WTC11 (cell line): ENCODE results near the gene IKZF2. TPM values are rescaled to one million over a fixed set of nuclear protein-coding genes. Genes with fewer than 3 reads are reported as not detected.

Experiments
- ATAC-seq: fragments of 200-7000 bp; cut with Tn5 transposase; 2 replicates; pipeline ENCODE4 v1.10.0; 2021; ENCODE audit warnings: mild to moderate bottlenecking, moderate library complexity
- CTCF ChIA-PET: fragments of 300-600 bp; sonication (Branson Sonifier 250); formaldehyde crosslinking; loops from one replicate; lab custom pipeline; 2021; ENCODE audit warnings: antibody characterized with exemption; lab: Charles Lee
- POLR2A ChIA-PET: fragments of 350-600 bp; sonication (Branson Sonifier 250); formaldehyde crosslinking; loops from one replicate; lab custom pipeline; 2021; ENCODE audit warnings: antibody characterized with exemption; lab: Charles Lee
- DNase-seq: peaks from one replicate; pipeline ENCODE4 v3.0.0; 2021; ENCODE audit warnings: low spot score
- H3K27ac Mint-ChIP-seq: 2 replicates; pipeline ENCODE4 v1.8.0; 2021; ENCODE audit warnings: mixed read lengths
- H3K27me3 Mint-ChIP-seq: 2 replicates; pipeline ENCODE4 v1.8.0; 2021; ENCODE audit warnings: low read depth, mild to moderate bottlenecking, moderate library complexity, mixed read lengths
- H3K36me3 Mint-ChIP-seq: 2 replicates; pipeline ENCODE4 v1.8.0; 2021; ENCODE audit warnings: mixed read lengths
- H3K4me1 Mint-ChIP-seq: 2 replicates; pipeline ENCODE4 v1.8.0; 2022; ENCODE audit warnings: mixed read lengths
- H3K4me3 Mint-ChIP-seq: 2 replicates; pipeline ENCODE4 v1.8.0; 2021; ENCODE audit warnings: mild to moderate bottlenecking, moderate library complexity, mixed read lengths
- H3K9me3 Mint-ChIP-seq: 2 replicates; pipeline ENCODE4 v1.8.0; 2021; ENCODE audit warnings: mixed read lengths
- AFF4 ChIP-seq: sonication (generic); formaldehyde crosslinking; IDR thresholded peaks from 2 replicates; pipeline ENCODE4 v1.8.1; 2023; ENCODE audit warnings: mild to moderate bottlenecking, missing genetic modification reagents, borderline replicate concordance
- E2F4 ChIP-seq: sonication (generic); formaldehyde crosslinking; IDR thresholded peaks from 2 replicates; pipeline ENCODE4 v1.8.1; 2022; ENCODE audit warnings: low read depth, mild to moderate bottlenecking, moderate library complexity, missing genetic modification reagents, borderline replicate concordance
- IRF2 ChIP-seq: sonication (generic); formaldehyde crosslinking; IDR thresholded peaks from 2 replicates; pipeline ENCODE4 v1.8.0; 2022; ENCODE audit warnings: low read depth, missing genetic modification reagents, borderline replicate concordance
- MLX ChIP-seq: sonication (generic); formaldehyde crosslinking; IDR thresholded peaks from 2 replicates; pipeline ENCODE4 v1.8.1; 2023; ENCODE audit warnings: mild to moderate bottlenecking, missing genetic modification reagents, moderate library complexity
- OVOL2 ChIP-seq: fragments of 250-450 bp; sonication (Bioruptor Pico); IDR thresholded peaks from 2 replicates; pipeline ENCODE4 v1.9.0; 2021; ENCODE audit warnings: mild to moderate bottlenecking, borderline replicate concordance
- SMAD3 ChIP-seq: sonication (generic); formaldehyde crosslinking; IDR thresholded peaks from 2 replicates; pipeline ENCODE4 v1.8.0; 2022; ENCODE audit warnings: missing genetic modification reagents, mild to moderate bottlenecking, borderline replicate concordance
- SOX15 ChIP-seq: fragments of 250-450 bp; sonication (Bioruptor Pico); IDR thresholded peaks from 2 replicates; pipeline ENCODE4 v1.9.0; 2021; ENCODE audit warnings: mild to moderate bottlenecking
- TEAD1 ChIP-seq: sonication (generic); formaldehyde crosslinking; IDR thresholded peaks from 2 replicates; pipeline ENCODE4 v1.8.0; 2022; ENCODE audit warnings: mild to moderate bottlenecking, missing genetic modification reagents
- ZNF219 ChIP-seq: sonication (generic); formaldehyde crosslinking; IDR thresholded peaks from 2 replicates; pipeline ENCODE4 v1.8.0; 2023; ENCODE audit warnings: missing genetic modification reagents, mild to moderate bottlenecking, borderline replicate concordance
- ZNF263 ChIP-seq: sonication (generic); formaldehyde crosslinking; IDR thresholded peaks from 2 replicates; pipeline ENCODE4 v1.8.1; 2022; ENCODE audit warnings: low read depth, mild to moderate bottlenecking, moderate library complexity, missing genetic modification reagents
- ZNF317 ChIP-seq: sonication (generic); formaldehyde crosslinking; IDR thresholded peaks from 2 replicates; pipeline ENCODE4 v1.8.1; 2023; ENCODE audit warnings: low read depth, mild to moderate bottlenecking, moderate library complexity, missing genetic modification reagents, borderline replicate concordance
- ZNF416 ChIP-seq: fragments of 250-450 bp; sonication (Bioruptor Pico); IDR thresholded peaks from 2 replicates; pipeline ENCODE4 v1.9.0; 2021; ENCODE audit warnings: mild to moderate bottlenecking, inconsistent platforms
- ZNF512 ChIP-seq: sonication (generic); formaldehyde crosslinking; IDR thresholded peaks from 2 replicates; pipeline ENCODE4 v1.8.1; 2022; ENCODE audit warnings: missing genetic modification reagents, borderline replicate concordance
- total RNA-seq: library from RNA; stranded (reverse); gene quantifications from 3 replicates; pipeline ENCODE4 v1.2.3, GENCODE V29; 2021
- TF ChIP-seq, protein P1 (sequence below): sonication (generic); formaldehyde crosslinking; IDR thresholded peaks from 2 replicates; pipeline ENCODE4 v1.8.1; 2022; ENCODE audit warnings: low read depth, missing genetic modification reagents, borderline replicate concordance

The IKZF2 gene
- total RNA-seq, 1 experiment from 2014 or later, result 4.2 TPM

DNA sequence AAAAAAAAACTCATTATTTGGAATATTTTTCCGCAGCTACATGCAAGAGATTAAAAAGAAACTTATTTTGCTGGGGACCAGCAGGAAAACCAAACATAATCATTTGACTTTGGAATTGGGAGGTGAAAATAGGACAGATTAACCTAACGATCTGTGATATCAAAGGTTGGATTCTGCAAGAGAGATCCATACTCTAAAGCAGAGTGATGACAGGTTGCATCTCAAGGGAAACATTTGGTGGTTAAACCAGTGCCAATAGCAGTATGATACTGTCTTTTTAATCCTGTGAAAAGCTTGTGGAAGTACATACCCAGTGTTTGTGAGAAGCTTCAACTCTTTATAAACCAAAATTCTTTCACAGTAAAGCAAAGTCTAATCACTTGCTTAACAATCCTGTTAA, 5.3 kb upstream of the IKZF2 start:
- Mint-ChIP-seq H3K9me3 (no peaks in the 10 kb centered on the region), H3K27ac (no peak overlapping the region), H3K4me1 (peaks cover 31% of the 10 kb centered on the region), H3K36me3 (no peaks in the 10 kb centered on the region), H3K4me3 (no peak overlapping the region), H3K27me3 (no peaks in the 10 kb centered on the region; the same call in 1 of the 2 replicates)
- no peak for DNase-seq
- ChIA-PET POLR2A (interaction anchor here (0.6 kb wide), 1 partner anchor 171 kb away, joined by 3 read pairs; no protein-coding TSS in a partner anchor), CTCF (interaction anchor here (1.6 kb wide), 1 partner anchor 294 kb away, joined by 4 read pairs; no protein-coding TSS in a partner anchor)
- no peak for TF ChIP-seq ZNF219
- ATAC-seq, result no peak

DNA sequence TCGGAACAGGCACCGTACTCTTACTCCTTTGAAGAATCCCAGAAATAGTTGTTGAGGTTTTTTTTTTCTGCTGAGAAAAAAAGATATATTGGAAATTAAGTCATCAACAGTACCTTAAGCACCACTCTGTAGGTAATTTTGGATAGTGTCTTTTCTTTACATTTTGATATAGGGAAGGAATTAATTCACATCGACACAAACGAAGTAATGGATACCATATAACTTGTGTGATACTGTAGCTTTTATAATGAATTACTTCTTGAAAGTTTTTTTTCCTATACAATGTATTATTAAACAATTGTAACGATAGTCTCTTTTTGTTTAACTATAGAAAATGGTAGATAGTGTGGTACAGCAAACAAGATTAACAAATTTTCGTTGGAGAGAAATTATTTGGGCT, 1.5 kb upstream of the IKZF2 start:
- TF ChIP-seq TEAD1 (no peak), ZNF416 (CRISPR knock-in tag) (no peak), ZNF317 (CRISPR knock-in tag) (no peak), MLX (CRISPR knock-in tag) (no peak), AFF4 (no peak), ZNF512 (CRISPR knock-in tag) (no peak), OVOL2 (CRISPR knock-in tag) (no peak), IRF2 (CRISPR knock-in tag) (no peak), SOX15 (CRISPR knock-in tag) (no peak), SMAD3 (no peak), E2F4 (CRISPR knock-in tag) (no peak), ZNF263 (CRISPR knock-in tag) (no peak)
- TF ChIP-seq, protein P1, sequence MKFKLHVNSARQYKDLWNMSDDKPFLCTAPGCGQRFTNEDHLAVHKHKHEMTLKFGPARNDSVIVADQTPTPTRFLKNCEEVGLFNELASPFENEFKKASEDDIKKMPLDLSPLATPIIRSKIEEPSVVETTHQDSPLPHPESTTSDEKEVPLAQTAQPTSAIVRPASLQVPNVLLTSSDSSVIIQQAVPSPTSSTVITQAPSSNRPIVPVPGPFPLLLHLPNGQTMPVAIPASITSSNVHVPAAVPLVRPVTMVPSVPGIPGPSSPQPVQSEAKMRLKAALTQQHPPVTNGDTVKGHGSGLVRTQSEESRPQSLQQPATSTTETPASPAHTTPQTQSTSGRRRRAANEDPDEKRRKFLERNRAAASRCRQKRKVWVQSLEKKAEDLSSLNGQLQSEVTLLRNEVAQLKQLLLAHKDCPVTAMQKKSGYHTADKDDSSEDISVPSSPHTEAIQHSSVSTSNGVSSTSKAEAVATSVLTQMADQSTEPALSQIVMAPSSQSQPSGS, result no peak
- CTCF ChIA-PET, result interaction anchor here (1.0 to 2.1 kb wide), 3 partner anchors 213 to 376 kb away, joined by 4 to 7 read pairs (median 6); no protein-coding TSS in a partner anchor
- Mint-ChIP-seq H3K4me1 (peaks cover 44% of the 10 kb centered on the region), H3K4me3 (peak overlapping the region; percentile 73), H3K27me3 (no peaks in the 10 kb centered on the region; the same call in 1 of the 2 replicates), H3K9me3 (no peaks in the 10 kb centered on the region), H3K36me3 (no peaks in the 10 kb centered on the region), H3K27ac (no peak overlapping the region)
- no peak for ATAC-seq
- DNase-seq, result no peak
- POLR2A ChIA-PET, result interaction anchor here (0.9 to 1.0 kb wide), 2 partner anchors 12 to 83 kb away, joined by 3 to 5 read pairs; no protein-coding TSS in a partner anchor
